HEK293T (cell line): ENCODE data around the gene FUT7.

Experiments used
- CTCF ChIA-PET: fragments of 350-600 bp; formaldehyde crosslinking; extraction: SDS; loops from one replicate; lab custom pipeline; 2021; ENCODE audit warnings: antibody characterized with exemption, inconsistent platforms; lab: Yijun Ruan, JAX
- POLR2A ChIA-PET: fragments of 350-600 bp; formaldehyde crosslinking; extraction: SDS; loops from one replicate; lab custom pipeline; 2020; ENCODE audit warnings: antibody characterized with exemption, inconsistent platforms; lab: Yijun Ruan, JAX
- DNase-seq: peaks from one replicate; pipeline ENCODE4 v3.0.0; 2012; ENCODE audit warnings: mixed read lengths; ENCODE audit errors: extremely low spot score
- ARNT ChIP-seq: fragments of 450-650 bp; IDR thresholded peaks from 2 replicates; pipeline ENCODE4 v1.6.1; 2017; ENCODE audit warnings: mild to moderate bottlenecking
- BHLHE40 ChIP-seq: fragments of 450-650 bp; IDR thresholded peaks from 2 replicates; pipeline ENCODE4 v1.6.1; 2016; ENCODE audit warnings: mild to moderate bottlenecking, moderate library complexity, borderline replicate concordance
- CTBP1 ChIP-seq: fragments of 450-650 bp; IDR thresholded peaks from 2 replicates; pipeline ENCODE4 v1.6.1; 2016; ENCODE audit warnings: borderline replicate concordance
- ELF4 ChIP-seq: fragments of 450-650 bp; IDR thresholded peaks from 2 replicates; pipeline ENCODE4 v1.6.1; 2017; ENCODE audit warnings: antibody characterized with exemption
- FOXA1 ChIP-seq: fragments of 450-650 bp; IDR thresholded peaks from 2 replicates; pipeline ENCODE4 v1.6.1; 2016; ENCODE audit warnings: mild to moderate bottlenecking
- FOXK2 ChIP-seq: fragments of 450-650 bp; IDR thresholded peaks from 2 replicates; pipeline ENCODE4 v1.6.1; 2016; ENCODE audit warnings: mild to moderate bottlenecking
- FOXM1 ChIP-seq: fragments of 450-650 bp; IDR thresholded peaks from 2 replicates; pipeline ENCODE4 v1.6.1; 2017; ENCODE audit warnings: mild to moderate bottlenecking, borderline replicate concordance
- HDGF ChIP-seq: fragments of 450-650 bp; IDR thresholded peaks from 2 replicates; pipeline ENCODE4 v1.6.1; 2017; ENCODE audit warnings: antibody characterized with exemption, borderline replicate concordance
- L3MBTL2 ChIP-seq: fragments of 450-650 bp; conservative IDR thresholded peaks from 2 replicates; pipeline ENCODE4 v1.6.1; 2016; ENCODE audit warnings: mild to moderate bottlenecking
- LEF1 ChIP-seq: fragments of 450-650 bp; IDR thresholded peaks from 2 replicates; pipeline ENCODE4 v1.6.1; 2017; ENCODE audit warnings: mild to moderate bottlenecking, borderline replicate concordance
- NFRKB ChIP-seq: fragments of 450-650 bp; IDR thresholded peaks from 2 replicates; pipeline ENCODE4 v1.6.1; 2016; ENCODE audit warnings: mild to moderate bottlenecking, moderate library complexity
- PKNOX1 ChIP-seq: fragments of 450-650 bp; IDR thresholded peaks from 2 replicates; pipeline ENCODE4 v1.6.1; 2016
- SP1 ChIP-seq: fragments of 450-650 bp; IDR thresholded peaks from 2 replicates; pipeline ENCODE4 v1.6.1; 2017
- SUZ12 ChIP-seq: fragments of 450-650 bp; IDR thresholded peaks from 2 replicates; pipeline ENCODE4 v1.6.1; 2016; ENCODE audit warnings: mild to moderate bottlenecking
- TARDBP ChIP-seq: fragments of 450-650 bp; IDR thresholded peaks from 2 replicates; pipeline ENCODE4 v1.6.1; 2016
- ZNF384 ChIP-seq: fragments of 450-650 bp; IDR thresholded peaks from 2 replicates; pipeline ENCODE4 v1.6.1; 2016

Gene FUT7

GRCh38 chr9:137077010-137077747 lies 45.3 kb upstream of the FUT7 start, which contains the start of gene UAP1L1:
TSS of gene UAP1L1 (plus strand) at chr9:137077517. CDS start at chr9:137077533, 16 bp downstream.
- peak; percentile 64 for DNase-seq
- no peak for TF ChIP-seq SP1
- TF ChIP-seq BHLHE40 = no peak
- TF ChIP-seq PKNOX1 = no peak
- peak; percentile 29; the same call in 1 of the 2 replicates for TF ChIP-seq FOXM1
- TF ChIP-seq LEF1 = no peak
- no peak for TF ChIP-seq ELF4
- TF ChIP-seq SUZ12 = no peak
- no peak for TF ChIP-seq CTBP1
- ChIA-PET CTCF (interaction anchor here (1.0 to 1.7 kb wide), 4 partner anchors 9 to 31 kb away, joined by 3 to 7 read pairs (median 6); partner anchors contain the start of gene NPDC1), POLR2A (interaction anchor here (2.5 kb wide), 1 partner anchor 9 kb away, joined by 15 read pairs; the partner anchor contains the start of gene MAN1B1)

- DNase-seq = no peak
- ChIA-PET CTCF (interaction anchor here (1.0 to 1.7 kb wide), 3 partner anchors 9 to 30 kb away, joined by 5 to 7 read pairs (median 6); partner anchors contain the start of gene NPDC1), POLR2A (interaction anchor here (2.5 kb wide), 1 partner anchor 10 kb away, joined by 15 read pairs; the partner anchor contains the start of gene MAN1B1)
- TF ChIP-seq SUZ12 (no peak), TARDBP (no peak), FOXM1 (no peak), ZNF384 (no peak), ARNT (no peak), SP1 (no peak), FOXA1 (no peak), BHLHE40 (no peak), HDGF (no peak), FOXK2 (no peak), LEF1 (no peak), L3MBTL2 (no peak), NFRKB (no peak), ELF4 (no peak), PKNOX1 (no peak), CTBP1 (no peak)
These were observed 44.7 kb upstream of the FUT7 start for GRCh38 chr9:137076636-137077009.

GRCh38 chr9:137075275-137075775 lies 43.4 kb upstream of the FUT7 start:
- no peak for DNase-seq
- TF ChIP-seq LEF1 (no peak), SUZ12 (no peak), HDGF (no peak), FOXM1 (no peak), CTBP1 (no peak), PKNOX1 (no peak), BHLHE40 (no peak)
- POLR2A ChIA-PET = interaction anchor here (1.5 to 2.5 kb wide), 2 partner anchors 11 to 54 kb away, joined by 3 to 15 read pairs; partner anchors contain the start of gene MAN1B1
- CTCF ChIA-PET = no interaction called here

- DNase-seq = no peak
- TF ChIP-seq BHLHE40 (no peak), ZNF384 (no peak), FOXK2 (no peak), NFRKB (no peak), TARDBP (no peak), CTBP1 (no peak), SP1 (no peak), HDGF (no peak), PKNOX1 (no peak), FOXA1 (no peak)
- ChIA-PET CTCF (no interaction called here), POLR2A (interaction anchor here (1.5 kb wide), 1 partner anchor 55 kb away, joined by 3 read pairs; no protein-coding TSS in a partner anchor)
These were observed 42.9 kb upstream of the FUT7 start for GRCh38 chr9:137074657-137075274.

GRCh38 chr9:137073992-137074399 lies 42.1 kb upstream of the FUT7 start:
- POLR2A ChIA-PET = interaction anchor here (1.5 kb wide), 1 partner anchor 55 kb away, joined by 3 read pairs; no protein-coding TSS in a partner anchor
- DNase-seq = no peak
- CTCF ChIA-PET = interaction anchor here (1.0 kb wide), 1 partner anchor 10 kb away, joined by 3 read pairs; no protein-coding TSS in a partner anchor
- no peak for TF ChIP-seq ZNF384
- no peak for TF ChIP-seq ELF4
- TF ChIP-seq CTBP1 = no peak
- TF ChIP-seq FOXA1 = no peak
- no peak for TF ChIP-seq NFRKB
- TF ChIP-seq SP1 = no peak
- TF ChIP-seq TARDBP = no peak
- no peak for TF ChIP-seq FOXM1
- no peak for TF ChIP-seq BHLHE40
- no peak for TF ChIP-seq LEF1
- TF ChIP-seq HDGF = no peak
- no peak for TF ChIP-seq ARNT
- TF ChIP-seq FOXK2 = no peak
- no peak for TF ChIP-seq PKNOX1
- TF ChIP-seq SUZ12 = no peak
- no peak for TF ChIP-seq L3MBTL2
